Left lung (tissue), 10 donors: ENCODE results near the gene SLC27A3. TPM values are rescaled to one million over a fixed set of nuclear protein-coding genes. Genes with fewer than 3 reads are reported as not detected.

Experiments
- ATAC-seq: fragments of 200-7000 bp; cut with Tn5 transposase; one replicate; pipeline ENCODE4 v1.9.1; 2020; ENCODE audit warnings: moderate library complexity
- DNase-seq, 4 donors: peaks; one replicate each; pipeline ENCODE4 v3.0.0-alpha.2; 2013 to 2020
- H3K27ac ChIP-seq, 2 donors: fragments of 200-600 bp; sonication (generic) in 1 of 2; one replicate each; pipeline versions ENCODE4 v1.5.0 to v1.8.0; 2020 to 2021
- H3K27me3 ChIP-seq, 2 donors: fragments of 200-600 bp; sonication (generic) in 1 of 2; one replicate each; pipeline versions ENCODE4 v1.5.0 to v1.8.0; 2020 to 2021
- H3K36me3 ChIP-seq, 2 donors: fragments of 200-600 bp; sonication (generic) in 1 of 2; one replicate each; pipeline versions ENCODE4 v1.5.0 to v1.8.0; 2020 to 2021
- H3K4me1 ChIP-seq, 2 donors: fragments of 200-600 bp; one replicate each; pipeline ENCODE4 v1.8.0; 2021
- H3K4me3 ChIP-seq, 2 donors: fragments of 200-600 bp; sonication (generic) in 1 of 2; one replicate each; pipeline versions ENCODE4 v1.5.0 to v1.8.0; 2020 to 2021; ENCODE audit warnings: mild to moderate bottlenecking in 1 of 2
- H3K9me3 ChIP-seq, 2 donors: fragments of 200-600 bp; sonication (generic) in 1 of 2; one replicate each; pipeline versions ENCODE4 v1.5.0 to v1.8.0; 2020 to 2021
- intact Hi-C, 2 donors: fragments of 100-400 bp; cut with DNase I; formaldehyde crosslinking; loops; one replicate each; pipeline versions ENCODE4 v1.11.2 to v1.14.2; 2022
- polyA plus RNA-seq, 6 donors: library from polyadenylated mRNA; unstranded; fragments of 120-200 nt; gene quantifications; one replicate each; pipeline ENCODE4 v1.2.1, GENCODE V29; 2013; ENCODE audit not compliant: insufficient read length in 6 of 6
- total RNA-seq, 2 donors: library from RNA; stranded (reverse); fragmentation: NEBNext Ultra II Directional; extraction: Animal tissue kit (Norgen Biotek cat#: 25700); gene quantifications; one replicate each; pipeline ENCODE4 v1.2.1, GENCODE V29; 2021
- TF ChIP-seq, protein P1 (sequence below), 2 donors: fragments of 200-600 bp; sonication (generic) in 1 of 2; IDR thresholded peaks; one replicate each; pipeline versions ENCODE4 v1.5.0 to v1.8.0; 2021; ENCODE audit warnings: antibody characterized with exemption in 2 of 2
- donor health status: DM: no; HTN: yes; CAD: no.
- donor health status: DM: no; HTN: no; CAD: no.

The SLC27A3 gene
- total and polyA plus RNA-seq, 8 donors = 32.4 to 68.6 (median 44.0) TPM

DNA sequence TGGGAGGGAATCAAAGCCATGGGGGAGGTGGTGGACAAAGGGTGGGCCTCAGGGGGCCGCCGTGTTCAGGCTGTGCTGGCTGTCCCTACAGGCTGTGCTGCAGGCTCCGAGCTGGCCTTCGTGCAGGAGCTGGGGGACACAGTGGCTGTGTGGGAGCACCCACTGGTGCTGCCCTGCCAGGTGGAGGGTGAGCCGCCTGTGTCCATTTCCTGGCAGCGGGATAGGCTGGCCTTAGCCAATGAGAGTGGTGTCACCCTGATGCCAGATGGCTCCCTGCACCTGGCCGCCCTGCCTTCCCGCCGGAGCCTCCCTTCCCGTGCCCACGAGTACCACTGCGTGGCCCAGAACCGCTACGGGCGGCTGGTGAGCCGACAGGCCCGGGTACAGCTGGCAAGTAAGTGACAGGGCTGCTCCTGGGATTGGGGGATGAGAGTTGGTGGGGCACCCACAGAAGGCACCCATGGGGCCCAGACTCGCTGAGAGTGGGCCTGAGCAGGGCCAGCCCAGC is 20.2 kb downstream of the SLC27A3 start:
- DNase-seq = no peak
- H3K4me1 ChIP-seq = peaks cover 3 to 30% of the 10 kb centered on the region in 2 donors

DNA sequence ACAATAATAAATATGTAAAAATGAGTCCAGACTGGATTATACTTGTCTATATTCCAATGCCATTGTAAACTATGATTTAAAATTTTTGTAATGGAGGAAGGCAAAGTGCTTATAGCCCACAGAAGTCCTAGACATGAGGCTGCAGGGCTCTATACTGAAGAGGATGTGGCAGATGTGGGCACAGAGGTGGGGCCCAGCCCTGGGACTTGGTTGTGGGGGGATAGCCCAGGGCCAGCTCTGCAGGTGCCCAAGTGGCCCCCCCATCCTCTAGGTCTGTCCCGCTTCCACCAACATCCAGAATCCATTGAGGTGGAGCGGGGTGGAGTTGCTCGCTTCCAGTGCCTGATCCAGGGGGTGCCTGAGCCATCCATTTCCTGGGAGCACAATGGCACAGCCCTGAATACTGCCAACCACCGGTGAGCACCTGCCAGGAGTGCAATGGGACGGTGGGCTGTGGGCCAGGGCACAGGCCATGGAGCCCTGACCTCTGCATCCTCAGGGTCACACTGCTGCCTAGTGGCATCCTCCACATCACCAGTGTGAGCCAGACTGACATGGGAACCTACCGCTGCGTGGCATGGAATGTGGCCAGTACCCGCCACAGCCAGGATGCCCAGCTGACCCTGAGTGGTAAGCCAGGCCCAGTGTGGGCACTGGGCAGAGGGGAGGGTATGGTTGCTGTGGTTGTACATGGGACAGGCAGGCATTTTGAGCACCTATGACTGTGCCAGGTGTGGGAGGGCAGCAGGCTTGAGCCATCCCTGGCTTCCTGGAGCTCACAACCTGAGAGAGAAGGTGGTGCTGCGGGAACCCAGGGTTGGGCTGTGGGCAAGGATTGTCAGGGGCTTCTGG is 21.0 kb downstream of the SLC27A3 start:
- H3K27me3 ChIP-seq = no peaks in the 10 kb centered on the region
- no peaks in the 10 kb centered on the region for H3K9me3 ChIP-seq
- TF ChIP-seq, protein P1, sequence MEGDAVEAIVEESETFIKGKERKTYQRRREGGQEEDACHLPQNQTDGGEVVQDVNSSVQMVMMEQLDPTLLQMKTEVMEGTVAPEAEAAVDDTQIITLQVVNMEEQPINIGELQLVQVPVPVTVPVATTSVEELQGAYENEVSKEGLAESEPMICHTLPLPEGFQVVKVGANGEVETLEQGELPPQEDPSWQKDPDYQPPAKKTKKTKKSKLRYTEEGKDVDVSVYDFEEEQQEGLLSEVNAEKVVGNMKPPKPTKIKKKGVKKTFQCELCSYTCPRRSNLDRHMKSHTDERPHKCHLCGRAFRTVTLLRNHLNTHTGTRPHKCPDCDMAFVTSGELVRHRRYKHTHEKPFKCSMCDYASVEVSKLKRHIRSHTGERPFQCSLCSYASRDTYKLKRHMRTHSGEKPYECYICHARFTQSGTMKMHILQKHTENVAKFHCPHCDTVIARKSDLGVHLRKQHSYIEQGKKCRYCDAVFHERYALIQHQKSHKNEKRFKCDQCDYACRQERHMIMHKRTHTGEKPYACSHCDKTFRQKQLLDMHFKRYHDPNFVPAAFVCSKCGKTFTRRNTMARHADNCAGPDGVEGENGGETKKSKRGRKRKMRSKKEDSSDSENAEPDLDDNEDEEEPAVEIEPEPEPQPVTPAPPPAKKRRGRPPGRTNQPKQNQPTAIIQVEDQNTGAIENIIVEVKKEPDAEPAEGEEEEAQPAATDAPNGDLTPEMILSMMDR (IDR thresholded peaks at IDR 0.05) = no peak
- ATAC-seq (no peak), DNase-seq (no peak)
- intact Hi-C loops = loop anchor here in 1 of 2 donors (10.0 kb wide), 1 partner anchor 189 kb away; the partner anchor contains the start of gene RAB13
- peaks cover 3 to 22% of the 10 kb centered on the region in 2 donors for H3K4me1 ChIP-seq
- no peak overlapping the region for H3K4me3 ChIP-seq
- peaks cover 0 to 8% of the 10 kb centered on the region in 2 donors for H3K36me3 ChIP-seq
- no peak overlapping the region for H3K27ac ChIP-seq

More for the DNA sequence above, 20.2 kb downstream of the SLC27A3 start:
- TF ChIP-seq, protein P1 (IDR thresholded peaks at IDR 0.05) = no peak
- Histone ChIP-seq H3K9me3 (no peaks in the 10 kb centered on the region), H3K27me3 (no peaks in the 10 kb centered on the region), H3K27ac (no peak overlapping the region), H3K4me3 (no peak overlapping the region), H3K36me3 (peaks cover 0 to 7% of the 10 kb centered on the region in 2 donors)
- ATAC-seq = no peak
- intact Hi-C loops = loop anchor here in 1 of 2 donors (10.0 kb wide), 1 partner anchor 189 kb away; the partner anchor contains the start of gene RAB13

DNA sequence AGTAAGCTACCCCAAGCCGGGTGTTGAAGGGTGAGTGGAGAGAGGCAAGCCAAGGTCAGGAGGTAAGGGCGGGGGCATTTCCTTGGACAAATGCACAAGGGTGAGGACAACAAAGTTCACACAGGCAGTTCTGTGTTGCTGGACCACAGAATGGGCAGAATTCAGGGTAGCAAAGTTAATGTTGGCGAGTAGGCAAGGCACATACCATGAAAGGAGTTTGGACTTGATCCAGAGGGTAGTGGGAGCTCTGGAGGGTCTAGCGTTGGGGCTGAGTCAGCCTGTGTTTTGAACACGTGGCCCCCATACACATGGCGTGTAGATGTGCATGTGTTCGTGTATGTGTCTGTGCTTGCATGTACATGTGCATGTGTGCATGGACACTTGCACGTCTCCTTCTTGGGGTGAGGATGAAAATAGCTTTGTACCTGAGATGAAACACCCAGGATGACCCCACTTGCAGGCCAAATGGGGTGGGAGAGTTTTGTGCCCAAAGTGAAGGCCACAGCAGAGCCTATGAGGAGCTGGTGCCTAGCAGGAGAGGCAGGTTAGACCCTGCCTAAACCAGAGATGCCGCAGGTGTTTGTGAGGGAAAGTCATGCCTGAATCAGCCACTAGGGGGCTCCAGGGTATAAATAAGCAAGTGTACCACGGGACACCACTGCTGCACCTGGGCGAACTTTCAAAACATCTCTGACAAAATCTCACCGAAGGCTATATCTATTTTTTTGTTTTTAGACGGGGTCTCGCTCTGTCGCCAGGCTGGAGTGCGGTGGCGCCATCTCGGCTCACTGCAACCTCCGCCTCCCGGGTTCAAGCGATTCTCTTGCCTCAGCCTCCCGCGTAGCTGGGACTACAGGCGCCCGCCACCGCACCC is 21.8 kb downstream of the SLC27A3 start:
- ATAC-seq (peak; percentile 84), DNase-seq (peak in 2 of 4 donors; percentile 72 to 78)
- Histone ChIP-seq H3K27ac (no peak overlapping the region), H3K4me1 (peaks cover 0 to 13% of the 10 kb centered on the region in 2 donors), H3K9me3 (no peaks in the 10 kb centered on the region), H3K27me3 (no peaks in the 10 kb centered on the region), H3K36me3 (peaks cover 0 to 12% of the 10 kb centered on the region in 2 donors), H3K4me3 (no peak overlapping the region)
- TF ChIP-seq, protein P1 (IDR thresholded peaks at IDR 0.05) = peak; percentile 92 to 94
- intact Hi-C loops = loop anchor here in 1 of 2 donors (10.0 kb wide), 1 partner anchor 188 kb away; the partner anchor contains the start of gene RAB13

DNA sequence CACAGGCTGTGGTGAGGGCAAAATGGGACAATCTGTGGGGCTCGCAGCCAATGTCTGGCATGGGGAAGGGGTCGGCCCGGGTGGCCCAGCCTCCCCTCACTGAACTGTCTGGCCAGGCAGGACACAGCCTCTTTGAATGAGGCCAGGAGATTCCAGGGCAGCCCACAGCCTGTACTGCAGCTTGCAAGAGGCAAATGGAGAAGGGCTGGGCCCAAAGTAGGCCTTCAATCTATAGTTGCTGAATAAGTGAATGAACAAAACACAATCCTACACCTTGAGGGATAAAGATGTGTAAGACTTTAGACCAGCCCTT is 23.2 kb downstream of the SLC27A3 start:
- H3K9me3 ChIP-seq = no peaks in the 10 kb centered on the region
- no peak for DNase-seq
- no peak overlapping the region for H3K27ac ChIP-seq
- no peaks in the 10 kb centered on the region for H3K27me3 ChIP-seq
- TF ChIP-seq, protein P1 (IDR thresholded peaks at IDR 0.05) = no peak
- peaks cover 0 to 14% of the 10 kb centered on the region in 2 donors for H3K4me1 ChIP-seq
- ATAC-seq = no peak
- no peak overlapping the region for H3K4me3 ChIP-seq
- peaks cover 0 to 12% of the 10 kb centered on the region in 2 donors for H3K36me3 ChIP-seq
- intact Hi-C loops = loop anchor here in 1 of 2 donors (10.0 kb wide), 1 partner anchor 186 kb away; the partner anchor contains the start of gene RAB13
